GM18867 (cell line): ENCODE results near the gene TRIM7.

Experiments
- ATAC-seq: cut with Tn5 transposase; IDR thresholded peaks from one replicate; pipeline ENCODE4 v1.9.1; 2021; ENCODE audit warnings: mild to moderate bottlenecking, moderate library complexity; ENCODE audit not compliant: unreplicated experiment

The TRIM7 gene

DNA sequence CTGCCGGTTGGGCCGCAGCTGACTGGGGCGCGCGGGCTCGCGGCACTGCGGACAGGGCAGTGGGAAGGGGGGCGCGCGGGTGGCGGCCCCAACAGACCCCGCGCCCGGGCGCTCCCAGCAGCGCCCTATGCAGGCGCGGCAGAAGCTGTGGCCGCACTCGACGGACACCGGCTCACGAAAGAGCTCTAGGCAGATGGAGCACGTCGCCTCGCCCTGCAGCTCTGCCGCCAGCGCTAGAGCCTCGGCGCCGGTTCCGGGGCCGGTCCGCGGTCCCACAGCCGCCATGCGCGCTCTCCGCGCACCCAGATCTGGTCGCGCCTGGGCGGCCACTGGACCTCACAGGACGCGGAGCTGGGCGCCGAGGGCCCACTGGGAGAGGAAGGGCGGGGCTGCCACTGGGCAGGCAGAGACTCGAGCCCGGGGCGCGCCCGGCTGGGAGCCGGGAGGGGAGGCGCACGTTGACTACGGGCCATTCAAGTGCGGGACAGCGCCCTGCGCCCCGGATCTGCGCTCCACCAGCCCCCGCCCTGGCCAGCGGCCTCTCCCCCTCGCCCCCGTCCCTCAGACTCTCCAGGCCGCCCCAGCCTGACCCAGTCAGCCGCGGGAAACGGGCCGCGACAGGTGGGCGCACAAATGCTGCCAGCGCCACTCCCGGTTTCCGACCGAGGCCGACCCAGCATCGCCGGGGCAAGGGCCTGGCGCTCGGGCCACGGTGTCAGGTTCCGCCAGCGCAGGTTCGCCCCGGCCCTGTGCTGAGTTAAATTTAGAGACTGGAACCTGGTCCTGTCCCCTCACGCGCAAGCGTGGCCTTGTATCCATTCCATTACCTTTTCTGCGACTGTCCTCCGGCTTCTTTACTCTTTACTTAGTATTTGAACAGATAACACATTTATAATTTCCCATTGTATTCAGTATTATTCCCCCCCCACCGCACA lies at the start of gene TRIM7:
TRIM7 (minus strand) TSS at position 371 of the 935 bp plus-strand sequence; CDS start at position 285, 86 bp downstream.
- ATAC-seq = no peak

DNA sequence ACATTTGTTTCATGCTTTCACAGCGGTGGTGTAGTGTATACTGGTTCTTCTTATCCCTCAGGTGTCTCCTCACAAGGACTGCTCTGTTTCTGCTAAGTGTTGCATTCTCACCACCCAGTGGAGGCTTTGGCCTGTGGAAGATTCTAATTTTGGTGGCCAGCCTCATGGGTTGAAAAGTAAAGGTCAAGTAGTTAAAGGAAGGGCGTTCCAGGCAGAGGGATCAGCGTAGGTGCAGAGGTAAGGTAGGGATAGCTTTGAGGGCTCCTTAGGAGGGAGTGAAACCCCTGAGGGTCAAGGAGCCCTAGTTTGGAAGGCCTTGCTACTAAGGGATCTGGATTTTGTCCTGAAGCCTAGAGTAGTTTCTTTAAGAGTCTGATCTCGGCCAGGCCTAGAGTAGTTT lies 43.3 kb upstream of the TRIM7 start:
- ATAC-seq = no peak

DNA sequence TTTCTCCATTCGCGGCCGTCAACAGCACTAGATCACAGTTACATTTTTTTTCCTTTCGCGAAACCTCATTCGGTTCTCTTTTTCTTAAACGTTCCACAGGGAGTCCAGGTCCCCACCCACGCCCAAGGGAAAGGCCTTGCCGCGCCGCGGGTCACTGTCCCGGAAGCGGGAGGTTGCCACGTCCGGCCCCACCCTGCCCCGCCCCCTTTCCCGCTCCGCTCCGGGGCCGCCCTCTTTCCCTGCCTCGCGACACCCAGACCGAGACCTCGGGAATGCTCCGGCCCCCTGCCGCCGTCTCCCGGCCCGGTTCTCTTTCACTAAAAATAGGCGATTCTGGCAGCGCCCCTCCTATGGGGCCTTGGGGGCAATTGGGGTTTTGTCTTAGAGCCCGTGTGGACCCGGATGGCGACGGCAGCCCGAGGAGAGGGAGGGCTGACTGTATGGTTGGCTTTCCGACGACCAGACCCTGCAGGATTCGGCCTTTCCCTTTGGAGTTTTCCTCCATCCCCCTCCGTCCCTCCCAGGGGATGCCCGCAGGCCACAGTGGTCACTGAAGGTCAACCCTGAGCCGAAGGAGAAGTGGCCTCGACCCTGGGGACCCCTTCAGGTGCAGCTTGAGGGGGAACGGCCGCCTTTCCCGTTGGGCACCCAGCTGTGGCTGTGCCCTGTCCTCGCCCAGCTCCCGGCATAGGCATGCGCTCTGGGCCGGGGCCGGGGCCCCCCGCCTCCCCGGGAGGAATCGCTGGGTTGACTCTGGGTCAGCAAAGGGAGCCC lies 41.5 kb upstream of the TRIM7 start:
- peak; percentile 41 for ATAC-seq

DNA sequence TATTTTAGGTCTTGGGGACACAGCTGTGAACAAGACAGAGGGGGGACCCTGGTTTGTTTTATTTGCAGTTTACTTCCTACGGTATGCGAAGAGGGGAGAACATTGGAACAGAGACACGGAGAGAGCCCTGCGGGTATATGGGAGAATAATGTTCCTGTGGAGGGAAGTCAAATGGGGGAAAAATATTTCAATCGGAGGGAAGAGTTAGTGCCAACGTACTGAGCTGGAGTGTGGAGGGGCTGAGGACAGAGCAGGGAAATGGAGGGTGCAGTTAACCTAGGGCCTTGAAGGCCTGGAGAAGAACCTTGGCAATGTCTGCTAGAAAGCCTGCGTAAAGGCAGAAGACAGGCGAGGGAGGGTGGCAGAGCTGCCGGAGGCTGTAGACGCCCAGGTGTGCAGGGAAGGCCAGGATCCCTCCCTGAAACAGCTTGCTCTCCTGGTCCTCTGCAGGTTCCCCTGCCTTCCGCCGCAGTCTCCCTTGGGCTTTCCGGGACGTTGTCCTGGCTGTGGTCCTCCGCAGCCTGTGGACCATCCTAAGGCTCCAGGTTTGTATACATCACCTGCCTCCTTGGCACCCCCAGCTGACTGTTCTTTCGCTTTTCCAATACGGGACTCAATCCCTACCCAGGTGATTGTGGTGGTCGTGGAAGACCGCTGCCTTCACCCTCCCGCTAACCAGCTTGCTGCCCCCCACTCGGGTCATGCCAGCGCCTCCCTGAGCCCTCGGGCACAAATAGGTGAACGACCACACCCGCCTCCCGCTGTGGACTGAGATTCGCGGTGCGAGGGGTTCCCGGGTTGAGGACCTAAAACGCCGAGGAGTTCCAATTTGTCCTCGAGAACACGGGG lies 40.7 kb upstream of the TRIM7 start:
- peak; percentile 0 for ATAC-seq

DNA sequence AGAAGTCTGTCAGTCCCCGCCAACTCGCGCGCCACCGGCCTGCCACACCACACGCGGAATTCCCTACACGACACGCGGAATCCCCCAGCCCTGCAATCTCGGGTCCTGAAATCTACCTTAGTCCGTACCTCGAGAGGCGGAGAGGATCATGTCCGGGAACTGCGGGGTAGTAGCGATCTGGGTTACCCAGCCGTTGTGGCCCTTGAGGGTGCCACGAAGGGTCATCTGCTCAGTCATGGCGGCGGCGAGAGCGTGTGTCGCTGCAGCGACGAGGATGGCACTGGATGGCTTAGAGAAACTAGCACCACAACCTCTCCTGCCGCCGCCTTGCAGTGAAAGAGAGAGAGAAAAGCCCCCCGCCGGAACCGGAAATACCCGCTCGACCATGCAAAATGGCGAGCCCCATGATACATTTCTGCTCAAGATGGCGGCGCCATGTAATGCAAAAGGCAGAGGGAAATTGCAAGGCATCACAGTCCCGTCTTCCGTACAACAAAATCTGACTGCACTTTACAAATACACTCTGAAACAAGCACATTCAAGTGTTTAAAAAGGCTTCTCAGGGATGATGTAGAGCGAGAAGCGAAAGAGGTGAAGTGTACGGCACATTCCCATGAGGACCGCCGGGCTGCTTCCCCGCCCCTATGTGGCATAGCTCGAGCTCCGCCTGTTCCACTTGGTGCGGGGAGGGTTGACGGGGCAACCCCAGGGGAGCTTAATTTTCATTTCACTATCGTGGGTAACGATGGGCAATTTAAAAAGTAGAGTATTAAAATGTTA lies 38.8 kb upstream of the TRIM7 start, which contains the start of gene RACK1:
RACK1 (minus strand) TSS at position 343 of the 780 bp plus-strand sequence; CDS start at position 237, 106 bp downstream.
- peak; percentile 51 for ATAC-seq

DNA sequence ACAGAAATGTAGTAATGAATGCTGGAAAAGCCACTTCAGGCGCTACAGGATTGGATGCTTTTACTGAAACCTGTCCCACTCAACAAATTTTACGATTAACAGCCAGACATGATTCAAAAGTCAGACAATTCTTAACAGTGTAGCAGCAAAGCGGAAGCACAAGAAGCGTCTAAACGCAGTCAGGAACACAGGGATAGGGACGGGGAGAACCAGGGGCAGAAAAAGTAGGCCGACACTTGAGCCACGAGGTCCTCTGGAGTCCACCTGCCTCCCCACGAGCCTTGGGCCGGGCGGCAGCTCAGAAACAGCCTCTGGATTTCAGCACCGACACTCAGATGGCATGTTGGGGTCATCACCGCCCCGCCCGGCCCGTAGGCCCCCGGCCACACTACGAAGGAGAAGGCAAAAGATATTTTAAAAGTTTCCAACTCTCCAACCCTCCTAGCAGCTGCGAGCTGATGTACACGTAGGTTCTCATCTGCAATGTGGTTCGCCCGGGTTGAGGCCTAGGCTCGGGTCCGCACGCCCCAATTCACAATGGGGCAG lies 38.1 kb upstream of the TRIM7 start:
- ATAC-seq = no peak

DNA sequence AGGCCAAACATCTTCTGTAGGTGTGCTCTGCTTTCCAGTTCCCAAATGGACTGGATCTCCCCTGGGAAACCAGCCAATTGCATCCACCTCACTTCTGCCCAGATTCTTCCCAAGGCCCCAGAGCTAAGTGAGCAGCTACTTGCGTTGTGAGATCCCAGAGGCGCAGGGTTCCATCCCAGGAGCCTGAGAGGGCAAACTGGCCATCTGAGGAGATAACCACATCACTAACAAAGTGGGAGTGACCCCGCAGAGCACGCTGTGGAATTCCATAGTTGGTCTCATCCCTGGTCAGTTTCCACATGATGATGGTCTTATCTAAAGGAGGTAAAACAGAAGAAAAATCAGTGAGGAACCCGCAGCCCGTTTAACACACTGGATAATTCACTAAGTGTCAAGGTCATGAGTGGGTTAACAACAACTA lies 37.0 kb upstream of the TRIM7 start:
- ATAC-seq = no peak

DNA sequence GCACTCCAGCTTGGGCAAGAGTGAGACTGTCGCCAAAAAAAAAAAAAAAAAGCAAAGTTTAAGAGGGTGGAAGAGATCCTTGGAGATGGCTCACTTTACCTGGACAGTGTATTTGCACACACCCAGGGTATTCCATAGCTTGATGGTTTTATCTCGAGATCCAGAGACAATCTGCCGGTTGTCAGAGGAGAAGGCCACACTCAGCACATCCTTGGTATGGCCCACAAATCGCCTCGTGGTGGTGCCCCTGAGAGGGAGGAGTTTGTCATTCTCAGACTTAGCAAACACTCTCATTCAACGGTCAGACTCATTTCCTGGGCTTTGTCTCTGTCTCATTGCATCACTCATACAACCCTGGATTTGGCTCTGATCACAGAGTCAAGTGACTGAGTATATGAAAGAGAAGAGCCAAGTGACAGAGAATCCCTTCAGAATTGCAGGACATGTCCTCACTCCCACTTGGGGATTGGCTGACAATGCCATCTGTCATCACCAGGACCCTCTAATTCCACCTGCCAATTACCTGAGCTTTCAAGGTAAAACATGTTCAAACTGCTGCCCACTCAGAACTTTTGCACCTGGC lies 36.5 kb upstream of the TRIM7 start:
- ATAC-seq = no peak

DNA sequence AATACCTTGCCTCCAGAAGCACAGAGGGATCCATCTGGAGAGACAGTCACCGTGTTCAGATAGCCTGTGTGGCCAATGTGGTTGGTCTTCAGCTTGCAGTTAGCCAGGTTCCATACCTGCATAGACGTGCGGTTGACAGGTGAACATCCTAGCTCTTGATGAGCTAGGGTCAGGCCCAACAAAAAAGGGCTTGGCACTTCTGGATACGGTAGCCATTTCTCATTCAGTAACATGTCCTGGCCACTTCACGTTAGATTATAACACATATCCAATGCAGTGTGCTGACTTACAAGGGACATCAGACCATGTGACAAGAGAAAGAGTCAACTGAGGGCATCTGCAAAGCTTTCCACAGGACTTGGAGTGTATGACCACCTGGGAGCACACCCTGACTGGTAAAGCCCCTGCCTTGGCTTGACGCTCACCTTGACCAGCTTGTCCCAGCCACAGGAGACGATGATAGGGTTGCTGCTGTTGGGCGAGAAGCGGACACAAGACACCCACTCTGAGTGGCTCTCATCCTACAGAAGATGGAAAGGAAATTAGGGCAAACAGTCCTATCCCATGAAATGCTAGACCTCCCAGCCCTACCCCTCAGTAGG lies 34.2 kb upstream of the TRIM7 start:
- ATAC-seq = no peak

DNA sequence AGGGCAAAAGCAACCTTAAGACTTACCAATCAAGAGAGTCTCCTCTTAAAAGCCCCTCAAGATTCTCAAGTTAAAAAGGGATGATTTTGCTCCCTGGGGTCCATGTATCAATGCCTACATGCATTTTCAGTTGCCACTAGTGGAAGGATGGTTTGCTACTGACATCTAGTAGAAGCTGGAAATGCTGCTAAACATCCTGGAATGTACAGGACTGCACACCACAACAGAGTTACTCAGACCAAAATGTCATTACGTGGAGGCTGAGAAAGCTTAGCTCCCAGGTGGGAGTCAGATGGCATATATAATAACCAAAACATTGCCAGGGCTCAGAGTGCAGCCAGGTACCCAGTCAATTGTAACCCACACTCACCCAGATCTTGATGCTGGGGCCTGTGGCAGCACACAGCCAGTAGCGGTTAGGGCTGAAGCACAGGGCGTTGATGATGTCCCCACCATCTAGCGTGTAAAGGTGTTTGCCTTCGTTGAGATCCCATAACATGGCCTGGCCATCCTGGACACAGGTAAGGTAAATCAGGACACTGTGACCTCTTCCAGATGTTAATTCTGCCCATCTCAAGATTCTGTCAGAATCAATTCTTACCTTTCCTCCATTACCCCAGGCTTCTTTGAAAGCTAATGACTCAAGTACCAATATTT lies 32.9 kb upstream of the TRIM7 start:
- no peak for ATAC-seq

DNA sequence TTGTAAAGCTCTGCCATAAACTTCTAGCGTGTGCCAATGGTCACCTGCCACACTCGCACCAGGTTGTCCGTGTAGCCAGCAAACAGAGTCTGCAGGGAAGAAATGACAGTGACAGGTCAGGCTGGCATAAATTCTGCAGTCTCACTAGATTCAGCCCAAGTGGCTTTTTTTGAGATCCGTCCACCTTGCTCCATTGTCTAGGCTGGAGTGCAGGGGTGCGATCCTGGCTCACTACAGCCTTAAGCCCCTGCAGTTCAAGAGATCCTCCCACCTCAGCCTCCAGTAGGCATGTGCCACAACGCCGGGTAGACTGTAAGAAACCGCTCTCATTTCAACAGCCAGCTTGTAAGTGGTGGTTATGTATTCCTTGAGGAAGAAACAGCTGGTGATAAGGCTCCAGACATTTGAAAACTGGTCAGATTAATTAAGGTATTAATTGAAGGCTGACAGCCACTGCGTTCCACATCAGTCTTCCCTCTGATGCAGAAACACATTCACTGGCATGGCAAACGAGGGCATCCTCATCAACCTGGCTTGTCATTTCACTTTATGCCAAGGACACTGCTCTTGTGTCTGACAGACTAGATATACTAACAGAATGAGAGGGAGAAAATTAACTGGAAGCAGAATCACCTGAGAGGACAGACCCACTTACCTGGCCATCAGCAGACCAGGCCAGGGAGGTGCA lies 32.1 kb upstream of the TRIM7 start:
- ATAC-seq = no peak

DNA sequence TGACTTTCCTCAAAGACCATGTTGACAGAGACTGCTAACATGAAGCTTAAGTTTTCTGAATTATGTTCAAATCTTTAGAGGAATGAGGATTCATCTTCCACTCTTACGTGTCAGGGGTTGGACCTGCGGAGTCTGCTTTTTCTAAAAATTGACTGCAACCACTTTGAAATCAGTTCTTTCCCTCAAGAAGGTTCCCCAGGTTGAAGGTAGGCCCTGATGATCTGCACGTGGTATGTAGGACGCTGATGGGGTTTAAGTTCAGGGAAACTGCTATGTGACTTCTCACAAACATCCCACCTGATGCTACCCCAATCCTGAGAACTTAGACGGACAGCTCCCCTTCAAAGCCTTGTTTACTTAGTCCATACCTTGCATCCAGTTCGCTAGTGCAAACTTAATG lies 31.5 kb upstream of the TRIM7 start:
- ATAC-seq = no peak

DNA sequence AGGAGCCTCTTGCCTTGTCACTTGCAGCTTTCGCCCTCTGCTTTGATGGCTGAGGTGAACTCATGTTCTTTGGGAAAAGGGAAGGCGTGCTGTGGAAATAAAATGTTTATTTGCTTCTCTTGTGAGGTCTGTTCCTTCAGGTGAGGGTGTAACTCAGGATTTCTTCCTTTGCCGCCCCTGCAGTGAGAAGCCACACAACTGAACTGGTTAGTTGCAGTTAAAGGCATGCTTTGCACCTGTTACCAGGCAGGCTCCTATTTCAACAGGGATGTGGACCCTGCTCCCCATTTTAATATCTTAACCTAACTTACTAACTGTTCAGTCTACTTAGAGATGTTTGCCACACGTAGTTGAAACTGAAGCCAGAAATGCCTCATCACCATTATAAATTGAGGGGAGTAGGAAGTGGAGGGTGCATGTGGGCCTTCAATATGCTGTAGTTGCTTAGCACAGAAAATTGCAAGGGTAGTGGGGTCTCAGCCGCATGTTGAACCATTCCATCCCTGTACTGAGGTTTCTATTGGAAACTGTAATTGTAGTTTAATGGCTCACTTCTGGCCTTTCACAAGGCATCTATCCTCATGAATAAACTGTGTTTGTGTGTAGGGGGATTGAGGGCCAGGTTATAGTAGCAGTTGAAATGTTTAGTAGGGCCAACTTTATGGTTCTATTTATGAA lies 30.8 kb upstream of the TRIM7 start:
- ATAC-seq = no peak

DNA sequence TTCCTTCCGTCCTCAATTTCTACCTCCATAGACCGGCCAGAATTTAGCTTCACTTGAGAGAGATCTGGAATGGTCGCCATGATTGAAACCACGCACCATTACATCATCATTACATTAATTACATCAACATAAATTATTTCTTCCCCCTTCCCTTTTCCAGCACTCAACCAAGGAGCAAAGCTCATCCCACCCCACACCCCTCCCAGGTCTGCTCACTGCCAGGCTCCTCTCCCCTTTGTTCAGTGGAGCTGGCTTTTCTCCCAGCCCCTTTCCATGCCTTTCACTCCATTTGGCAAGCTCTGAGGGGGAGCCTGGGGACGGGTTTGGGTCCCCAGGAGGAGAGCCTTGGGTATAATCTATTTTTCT lies 30.3 kb upstream of the TRIM7 start:
- no peak for ATAC-seq

DNA sequence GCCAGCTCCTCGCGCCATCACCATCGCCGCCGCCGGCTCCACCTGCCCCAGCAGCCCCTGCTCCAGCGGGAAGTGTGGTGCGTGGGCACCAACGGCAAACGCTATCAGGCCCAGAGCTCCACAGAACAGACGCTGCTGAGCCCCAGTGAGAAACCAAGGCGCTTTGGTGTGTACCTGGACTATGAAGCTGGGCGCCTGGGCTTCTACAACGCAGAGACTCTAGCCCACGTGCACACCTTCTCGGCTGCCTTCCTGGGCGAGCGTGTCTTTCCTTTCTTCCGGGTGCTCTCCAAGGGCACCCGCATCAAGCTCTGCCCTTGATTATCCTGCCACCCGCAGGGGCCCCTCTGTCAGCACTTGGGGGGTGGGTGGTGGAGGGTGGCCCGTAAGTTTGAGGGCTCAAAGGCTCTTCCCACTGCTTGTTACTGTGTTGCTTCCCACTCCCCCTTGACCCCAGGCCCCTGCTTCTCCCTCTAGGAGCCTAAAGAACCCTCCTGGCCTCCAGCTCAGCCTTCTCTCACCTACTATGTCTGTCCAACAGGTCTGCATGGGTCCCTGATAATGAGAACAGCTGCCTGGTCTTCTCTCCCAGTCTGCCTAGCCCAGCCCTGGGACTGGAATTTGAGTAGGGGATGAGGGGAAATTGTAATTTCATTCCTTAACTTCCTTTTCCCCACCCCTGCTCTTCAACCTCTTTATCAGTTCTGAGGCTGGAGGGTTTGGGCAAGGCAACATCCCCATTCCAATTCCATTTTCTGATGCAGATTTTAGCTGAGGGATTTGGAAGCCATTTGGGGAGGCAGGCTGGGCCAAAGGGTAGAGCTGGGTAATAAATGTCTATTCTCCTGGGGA lies 29.7 kb upstream of the TRIM7 start:
- no peak for ATAC-seq

DNA sequence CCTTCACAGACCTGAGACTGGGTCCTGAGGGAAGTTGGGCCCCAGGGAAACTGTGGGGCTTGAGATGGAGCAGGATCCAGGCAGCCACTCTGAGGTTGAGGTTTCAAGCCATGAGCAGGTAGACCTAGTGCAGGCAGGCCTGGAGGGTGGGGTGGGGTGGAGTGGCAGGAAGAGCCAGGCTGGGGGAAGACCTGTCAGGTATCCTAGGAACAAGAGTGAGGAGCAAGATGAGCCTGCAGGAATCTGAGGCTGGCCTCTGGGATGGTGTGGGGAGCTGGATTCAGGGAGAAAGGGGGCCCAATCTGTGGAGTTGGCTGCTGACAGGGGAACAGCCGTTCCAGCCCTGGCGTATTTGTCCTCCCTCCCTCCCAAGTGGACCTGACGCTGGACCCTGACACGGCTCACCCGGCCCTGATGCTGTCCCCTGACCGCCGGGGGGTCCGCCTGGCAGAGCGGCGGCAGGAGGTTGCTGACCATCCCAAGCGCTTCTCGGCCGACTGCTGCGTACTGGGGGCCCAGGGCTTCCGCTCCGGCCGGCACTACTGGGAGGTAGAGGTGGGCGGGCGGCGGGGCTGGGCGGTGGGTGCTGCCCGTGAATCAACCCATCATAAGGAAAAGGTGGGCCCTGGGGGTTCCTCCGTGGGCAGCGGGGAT lies 28.9 kb upstream of the TRIM7 start:
- ATAC-seq = no peak
